Measurements from ENCODE around the gene COL4A4.

DNA sequence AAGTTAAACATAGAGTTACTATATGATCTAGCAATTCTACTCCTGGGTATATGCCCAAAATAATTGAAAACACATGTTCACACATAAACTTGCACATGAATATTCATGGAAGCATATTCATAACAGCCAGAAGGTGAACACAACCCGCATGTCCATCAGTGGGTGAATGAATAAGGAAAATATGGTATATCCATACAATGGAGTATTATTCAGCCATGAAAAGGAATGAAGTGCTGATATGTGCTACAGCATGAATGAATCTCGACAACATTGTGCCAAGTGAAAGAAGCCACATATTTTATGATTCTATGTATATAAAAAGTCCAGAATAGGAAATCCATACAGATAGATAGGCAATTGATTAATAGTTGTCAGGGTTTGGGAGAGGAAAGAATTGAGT is 15.9 kb downstream of the COL4A4 start:
- TF ChIP-seq, protein P1, sequence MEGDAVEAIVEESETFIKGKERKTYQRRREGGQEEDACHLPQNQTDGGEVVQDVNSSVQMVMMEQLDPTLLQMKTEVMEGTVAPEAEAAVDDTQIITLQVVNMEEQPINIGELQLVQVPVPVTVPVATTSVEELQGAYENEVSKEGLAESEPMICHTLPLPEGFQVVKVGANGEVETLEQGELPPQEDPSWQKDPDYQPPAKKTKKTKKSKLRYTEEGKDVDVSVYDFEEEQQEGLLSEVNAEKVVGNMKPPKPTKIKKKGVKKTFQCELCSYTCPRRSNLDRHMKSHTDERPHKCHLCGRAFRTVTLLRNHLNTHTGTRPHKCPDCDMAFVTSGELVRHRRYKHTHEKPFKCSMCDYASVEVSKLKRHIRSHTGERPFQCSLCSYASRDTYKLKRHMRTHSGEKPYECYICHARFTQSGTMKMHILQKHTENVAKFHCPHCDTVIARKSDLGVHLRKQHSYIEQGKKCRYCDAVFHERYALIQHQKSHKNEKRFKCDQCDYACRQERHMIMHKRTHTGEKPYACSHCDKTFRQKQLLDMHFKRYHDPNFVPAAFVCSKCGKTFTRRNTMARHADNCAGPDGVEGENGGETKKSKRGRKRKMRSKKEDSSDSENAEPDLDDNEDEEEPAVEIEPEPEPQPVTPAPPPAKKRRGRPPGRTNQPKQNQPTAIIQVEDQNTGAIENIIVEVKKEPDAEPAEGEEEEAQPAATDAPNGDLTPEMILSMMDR (IDR thresholded peaks at IDR 0.05), result no peak
- no peak for TF ChIP-seq POLR2A (IDR thresholded peaks at IDR 0.05)

Measured in Peyer's patch (tissue), 4 donors.